Measurements from ENCODE around the gene TTLL13.

GRCh38 chr15:90266485-90266884 is 17.1 kb downstream of the TTLL13 start:
- TF ChIP-seq CTCF (IDR thresholded peaks at IDR 0.05; ENCODE audit: low read length) (0 out of 2 replicates have a peak, but pooled peaks have one; percentile 6), EZH2 (optimal IDR thresholded peaks at IDR 0.05; ENCODE audit: low read depth, low read length) (no peak)
